ENCODE data around the gene GATD1.

Gene GATD1

DNA sequence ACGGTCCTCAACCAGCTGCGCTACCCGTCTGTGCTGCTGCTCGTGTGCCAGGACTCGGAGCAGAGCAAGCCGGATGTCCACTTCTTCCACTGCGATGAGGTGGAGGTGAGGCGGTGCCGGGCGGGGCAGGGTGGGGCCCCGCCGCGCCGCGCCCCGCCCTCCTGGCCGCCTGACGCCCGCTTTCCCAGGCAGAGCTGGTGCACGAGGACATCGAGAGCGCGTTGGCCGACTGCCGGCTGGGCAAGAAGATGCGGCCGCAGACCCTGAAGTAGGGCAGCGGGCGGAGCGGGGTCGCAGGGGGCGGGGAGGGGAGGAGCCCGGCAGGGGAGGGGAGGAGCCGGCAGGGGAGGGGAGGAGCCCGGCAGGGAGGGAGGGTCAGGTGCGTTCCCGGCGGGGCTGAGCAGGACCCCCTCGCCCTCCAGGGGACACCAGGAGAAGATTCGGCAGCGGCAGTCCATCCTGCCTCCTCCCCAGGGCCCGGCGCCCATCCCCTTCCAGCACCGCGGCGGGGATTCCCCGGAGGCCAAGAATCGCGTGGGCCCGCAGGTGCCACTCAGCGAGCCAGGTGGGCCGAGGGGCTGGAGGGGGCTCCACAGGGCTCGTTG, 56.5 kb downstream of the GATD1 start:
- Histone ChIP-seq H3K9ac (ENCODE audit: insufficient read length) (no peak overlapping the region), H3K4me3 (peak overlapping the region; percentile 72), H3K36me3 (ENCODE audit: insufficient read depth, low read length) (no peaks in the 10 kb centered on the region), H3K27ac (no peak overlapping the region), H3K9me3 (ENCODE audit: low read depth, low read length) (no peaks in the 10 kb centered on the region)
- DNase-seq (ENCODE audit: low read depth, low spot score): no peak
- no peak for TF ChIP-seq POLR2AphosphoS5 (IDR thresholded peaks at IDR 0.05; ENCODE audit: borderline replicate concordance, low read depth, low read length)
- no peak for TF ChIP-seq EZH2 (IDR thresholded peaks at IDR 0.05)
- no peak for TF ChIP-seq FOXP2 (optimal IDR thresholded peaks at IDR 0.05; ENCODE audit: control extremely low read depth, extremely low read length, insufficient read depth)

- Histone ChIP-seq H3K36me3 (ENCODE audit: insufficient read depth, low read length) (no peaks in the 10 kb centered on the region), H3K9ac (ENCODE audit: insufficient read length) (no peak overlapping the region), H3K27ac (no peak overlapping the region), H3K4me3 (peak overlapping the region; percentile 72), H3K9me3 (ENCODE audit: low read depth, low read length) (no peaks in the 10 kb centered on the region)
- no peak for DNase-seq (ENCODE audit: low read depth, low spot score)
- TF ChIP-seq FOXP2 (optimal IDR thresholded peaks at IDR 0.05; ENCODE audit: control extremely low read depth, extremely low read length, insufficient read depth): no peak
- no peak for TF ChIP-seq POLR2AphosphoS5 (IDR thresholded peaks at IDR 0.05; ENCODE audit: borderline replicate concordance, low read depth, low read length)
- no peak for TF ChIP-seq EZH2 (IDR thresholded peaks at IDR 0.05)
These were observed 57.2 kb downstream of the GATD1 start for GRCh38 chr11:720017-720641.

GRCh38 chr11:719214-720016, 57.9 kb downstream of the GATD1 start:
- no peak for DNase-seq (ENCODE audit: low read depth, low spot score)
- no peaks in the 10 kb centered on the region for H3K9me3 ChIP-seq (ENCODE audit: low read depth, low read length)
- TF ChIP-seq EZH2 (IDR thresholded peaks at IDR 0.05) (no peak), POLR2AphosphoS5 (IDR thresholded peaks at IDR 0.05; ENCODE audit: borderline replicate concordance, low read depth, low read length) (no peak), FOXP2 (optimal IDR thresholded peaks at IDR 0.05; ENCODE audit: control extremely low read depth, extremely low read length, insufficient read depth) (no peak)
- no peak overlapping the region for H3K9ac ChIP-seq (ENCODE audit: insufficient read length)
- no peak overlapping the region for H3K27ac ChIP-seq
- H3K4me3 ChIP-seq: no peak overlapping the region
- no peaks in the 10 kb centered on the region for H3K36me3 ChIP-seq (ENCODE audit: insufficient read depth, low read length)
